GM18526 (cell line): ENCODE data around the gene EGF.

Source experiments
- POLR2A ChIP-seq: IDR thresholded peaks from 3 replicates; pipeline ENCODE4 v1.6.1; 2011; ENCODE audit not compliant: insufficient read length; ENCODE audit errors: extremely low read depth

The EGF gene

DNA sequence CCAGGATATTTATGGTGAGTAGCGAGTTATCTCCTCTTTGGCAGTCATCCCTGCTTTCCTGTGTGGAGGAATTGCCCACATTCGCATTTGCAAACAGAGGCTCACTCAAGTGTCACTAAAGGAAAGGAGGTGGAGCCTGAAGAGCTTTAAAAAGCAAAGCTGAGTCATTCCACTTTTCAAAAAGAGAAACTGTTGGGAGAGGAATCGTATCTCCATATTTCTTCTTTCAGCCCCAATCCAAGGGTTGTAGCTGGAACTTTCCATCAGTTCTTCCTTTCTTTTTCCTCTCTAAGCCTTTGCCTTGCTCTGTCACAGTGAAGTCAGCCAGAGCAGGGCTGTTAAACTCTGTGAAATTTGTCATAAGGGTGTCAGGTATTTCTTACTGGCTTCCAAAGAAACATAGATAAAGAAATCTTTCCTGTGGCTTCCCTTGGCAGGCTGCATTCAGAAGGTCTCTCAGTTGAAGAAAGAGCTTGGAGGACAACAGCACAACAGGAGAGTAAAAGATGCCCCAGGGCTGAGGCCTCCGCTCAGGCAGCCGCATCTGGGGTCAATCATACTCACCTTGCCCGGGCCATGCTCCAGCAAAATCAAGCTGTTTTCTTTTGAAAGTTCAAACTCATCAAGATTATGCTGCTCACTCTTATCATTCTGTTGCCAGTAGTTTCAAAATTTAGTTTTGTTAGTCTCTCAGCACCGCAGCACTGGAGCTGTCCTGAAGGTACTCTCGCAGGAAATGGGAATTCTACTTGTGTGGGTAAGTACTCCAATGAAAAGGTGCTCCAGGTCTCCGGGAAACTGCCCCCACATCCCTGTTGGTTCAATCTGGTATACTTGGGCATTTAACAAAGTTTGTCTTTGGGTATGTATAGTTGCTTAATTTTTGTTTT, at the start of gene EGF:
TSS of gene EGF (plus strand) at position 178 of the 890 bp plus-strand sequence. CDS start at position 631, 453 bp downstream.
- TF ChIP-seq POLR2A: no peak

DNA sequence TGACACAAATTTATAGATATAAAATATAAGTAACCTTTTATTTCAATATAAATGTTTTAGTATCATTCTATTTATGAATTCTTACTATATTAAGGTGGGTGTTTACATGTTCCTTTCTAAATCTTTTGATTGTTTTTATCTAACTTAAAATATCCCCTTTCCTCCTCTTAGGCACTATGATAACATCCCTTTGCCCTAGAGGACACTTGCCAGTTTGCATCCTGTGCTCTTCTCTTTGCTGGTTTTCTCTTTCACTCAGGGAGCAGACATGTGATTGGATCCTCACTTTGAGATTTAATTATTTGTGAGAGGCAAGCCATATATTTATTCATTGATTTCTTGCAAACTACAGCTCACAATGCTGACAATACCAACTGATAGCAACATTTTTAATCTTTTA, 48.5 kb upstream of the EGF start:
- no peak for TF ChIP-seq POLR2A

DNA sequence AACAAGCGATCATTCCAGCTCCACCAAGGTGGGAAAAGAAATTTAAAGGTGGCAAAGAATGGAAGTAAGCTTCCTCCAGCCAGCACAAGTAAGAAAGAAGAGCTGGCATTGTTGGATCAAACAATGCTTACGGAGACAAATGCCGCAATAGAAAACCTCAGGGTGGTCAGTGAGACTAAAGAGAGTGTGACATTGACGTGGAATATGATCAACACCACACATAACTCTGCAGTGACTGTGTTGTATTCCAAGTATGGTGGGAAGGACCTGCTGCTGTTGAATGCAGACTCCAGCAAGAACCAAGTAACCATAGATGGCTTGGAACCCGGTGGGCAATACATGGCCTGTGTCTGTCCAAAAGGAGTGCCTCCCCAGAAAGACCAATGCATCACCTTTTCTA, 42.6 kb upstream of the EGF start:
- TF ChIP-seq POLR2A: no peak

DNA sequence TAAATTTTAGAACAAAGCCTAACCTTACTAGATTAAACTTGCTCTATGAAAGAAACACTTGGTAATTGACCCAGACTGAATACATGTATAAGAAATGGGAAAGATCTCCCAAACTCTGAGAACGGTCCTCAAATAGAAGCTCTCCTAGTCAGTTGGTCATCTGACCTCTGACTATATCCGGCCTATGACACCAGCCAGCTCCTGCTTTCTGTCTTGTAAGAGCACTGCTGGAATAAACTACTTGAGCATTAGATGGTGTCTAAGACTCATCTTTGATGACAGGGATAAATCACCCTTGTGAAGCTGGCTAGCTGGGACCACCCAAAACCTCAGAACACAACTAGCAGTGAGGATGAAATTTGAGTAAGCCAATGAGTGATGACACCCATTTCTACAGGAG, 40.6 kb upstream of the EGF start:
- TF ChIP-seq POLR2A: no peak

DNA sequence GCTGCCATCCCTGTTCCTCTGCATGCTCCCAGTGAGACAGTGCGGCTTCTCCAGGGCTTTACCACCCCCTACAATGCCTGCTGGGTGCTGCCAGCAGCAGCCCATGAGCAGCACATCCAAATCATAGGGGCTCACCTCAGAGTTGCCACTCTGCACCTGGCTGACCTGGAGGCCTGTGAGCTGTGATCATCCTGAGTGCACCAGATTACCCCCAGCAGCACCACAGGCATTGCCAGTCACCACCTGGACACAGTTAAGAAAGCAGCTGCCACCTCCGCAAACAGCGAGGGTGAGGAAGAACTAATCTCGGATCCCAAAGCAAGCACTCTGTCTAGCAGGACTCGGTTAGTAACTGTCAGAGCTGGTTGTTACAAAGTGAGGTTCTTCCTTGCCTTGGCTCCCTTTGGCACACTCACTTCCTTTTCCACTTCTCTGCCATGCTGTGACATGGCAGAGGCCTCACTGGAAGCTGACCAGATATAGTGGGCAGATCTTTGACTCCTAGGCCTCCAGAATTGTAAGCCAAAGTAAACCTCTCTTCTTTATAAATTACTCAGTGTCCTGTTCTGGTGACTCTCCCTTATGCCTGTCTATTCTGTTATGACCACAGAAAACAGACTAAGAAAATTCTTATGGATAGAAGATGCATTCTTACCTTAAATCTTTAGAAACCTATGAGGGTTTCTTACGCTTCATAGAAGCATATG, 39.6 kb upstream of the EGF start:
- TF ChIP-seq POLR2A: no peak

DNA sequence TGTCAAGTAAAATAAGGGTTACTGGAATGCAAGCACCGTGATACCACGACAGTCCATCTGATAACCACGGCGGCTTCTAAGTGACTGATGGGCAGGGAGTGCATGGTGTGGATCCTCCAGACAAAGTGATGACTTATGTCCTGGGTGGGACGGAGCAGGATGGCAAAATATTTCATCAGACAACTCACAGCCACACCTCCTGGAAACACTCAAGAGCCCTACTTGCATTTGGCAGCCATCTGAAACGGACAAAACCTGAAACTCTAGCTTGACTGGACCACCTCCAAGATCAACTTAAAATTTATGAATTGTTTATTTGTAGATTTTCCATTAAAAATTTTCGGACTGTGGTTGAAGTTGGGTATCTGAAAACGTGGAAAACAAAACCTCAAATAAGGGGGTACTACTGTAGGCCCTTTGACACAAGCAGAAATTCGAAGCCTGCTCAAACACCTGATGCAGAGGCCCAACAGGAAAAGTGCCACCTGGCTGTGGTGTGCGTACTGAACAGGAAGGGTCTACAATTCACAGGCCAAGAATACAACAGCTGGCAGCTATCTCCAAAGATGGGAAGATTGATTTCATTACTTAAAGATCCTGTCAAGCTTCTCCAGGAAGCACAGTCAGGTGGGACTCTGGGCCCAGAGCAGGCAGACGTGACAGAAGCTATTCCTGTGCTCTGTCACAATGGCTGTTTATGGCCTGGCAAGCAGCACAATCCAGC, 38.7 kb upstream of the EGF start:
- TF ChIP-seq POLR2A: no peak

DNA sequence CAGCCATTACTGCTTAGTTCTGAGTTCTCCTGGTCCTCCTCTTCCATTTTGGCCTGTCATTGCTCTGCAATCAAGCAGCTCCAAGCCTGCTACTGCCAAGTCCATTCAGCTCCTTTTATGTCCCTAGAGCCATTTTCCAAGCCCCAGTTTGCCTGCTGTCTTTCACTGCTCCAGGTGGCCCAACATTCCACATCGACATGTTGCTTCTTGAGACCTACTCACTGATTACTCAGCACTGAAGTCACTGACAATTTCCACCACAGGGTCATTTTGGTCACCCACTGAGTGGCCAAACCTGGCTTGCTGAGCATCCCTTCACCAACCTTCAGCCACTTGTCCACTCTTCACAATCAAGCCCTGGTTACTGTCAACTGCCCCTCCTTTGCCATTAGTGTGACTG, 37.6 kb upstream of the EGF start:
- TF ChIP-seq POLR2A: no peak

DNA sequence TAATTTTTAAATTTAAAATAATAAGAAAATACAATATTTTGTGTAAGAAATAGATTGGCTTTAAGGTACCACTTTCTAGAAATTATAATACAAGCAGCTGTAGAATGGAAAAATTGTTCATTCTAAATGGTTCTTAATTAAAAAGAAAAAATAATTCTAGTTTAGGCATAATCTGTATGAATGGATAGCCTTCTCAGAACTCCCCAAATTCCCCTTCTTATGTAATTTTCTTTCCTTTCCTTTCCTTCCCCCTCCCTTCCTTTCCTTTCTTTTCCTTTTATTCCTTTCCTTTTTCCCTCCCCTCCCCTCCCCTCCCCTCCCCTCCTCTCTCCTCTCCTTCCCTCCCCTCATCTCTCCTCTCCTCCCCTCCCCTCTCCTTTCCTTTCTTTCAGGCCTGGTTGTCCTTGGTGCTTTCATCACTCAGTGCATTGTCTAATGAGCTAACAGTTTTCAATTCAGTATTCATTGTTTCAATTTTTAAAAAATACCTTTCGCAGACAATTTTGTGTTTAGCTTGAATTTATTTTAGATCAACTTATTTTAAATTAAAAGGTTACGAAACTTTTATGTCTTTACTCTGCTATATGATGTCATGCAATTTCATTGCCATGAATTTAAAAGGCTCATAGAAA, 35.9 kb upstream of the EGF start:
- TF ChIP-seq POLR2A: no peak

DNA sequence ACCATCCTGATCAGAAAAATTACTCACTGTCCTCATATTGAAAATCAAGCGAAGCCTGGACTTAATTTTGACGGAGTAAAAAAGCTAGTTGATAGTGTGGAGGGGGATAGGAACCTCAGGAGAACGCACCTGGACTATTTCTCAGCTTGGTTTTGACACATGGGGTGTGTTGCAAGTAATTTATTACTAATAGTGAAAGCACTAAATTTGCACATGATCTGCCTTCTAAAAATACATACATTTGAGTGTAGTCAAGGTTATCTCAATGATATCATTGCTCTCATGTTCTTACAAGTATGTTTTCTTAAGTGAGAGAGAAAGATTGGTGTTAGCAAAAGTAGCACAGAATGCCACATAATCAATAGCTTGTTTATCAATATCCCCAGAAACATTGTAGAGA, 35.3 kb upstream of the EGF start:
- no peak for TF ChIP-seq POLR2A

DNA sequence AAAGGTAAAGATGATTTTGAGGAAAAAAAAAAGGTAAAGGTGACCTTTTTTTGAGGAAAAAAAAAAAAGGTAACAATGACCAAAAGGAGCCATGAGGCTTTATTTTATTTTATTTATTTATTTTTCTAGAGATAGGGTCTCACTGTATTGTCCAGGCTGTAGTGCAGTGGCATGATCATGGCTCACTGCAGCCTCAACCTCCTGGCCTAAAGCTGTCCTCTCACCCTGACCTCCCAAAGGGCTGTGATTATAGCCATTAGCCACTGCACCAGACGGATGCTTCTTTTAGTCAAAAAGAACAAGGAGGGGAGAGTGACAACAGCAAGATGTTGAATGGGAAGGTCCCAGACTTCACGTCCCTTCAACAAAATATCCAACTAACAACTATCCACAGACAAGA, 34.3 kb upstream of the EGF start:
- TF ChIP-seq POLR2A: no peak

DNA sequence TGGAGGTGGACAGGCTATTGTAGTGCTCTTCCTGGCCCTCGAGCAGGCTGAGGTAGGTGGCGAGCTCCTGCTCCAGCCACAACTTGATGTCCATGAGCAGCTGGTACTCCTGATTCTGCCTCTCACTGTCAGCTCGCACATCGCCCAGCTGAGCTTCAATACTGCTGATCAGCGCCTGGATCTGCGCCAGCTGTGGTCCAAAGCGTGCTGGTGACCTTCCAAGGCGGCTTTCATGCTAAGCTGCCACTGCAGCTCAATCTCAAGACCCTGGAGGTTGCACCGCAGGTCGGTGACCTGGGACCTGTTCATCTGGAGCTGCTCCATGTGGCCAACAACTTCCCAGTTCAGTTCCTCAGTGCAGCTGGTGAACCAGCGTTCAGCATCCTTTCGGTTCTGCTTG, 33.6 kb upstream of the EGF start:
- no peak for TF ChIP-seq POLR2A

DNA sequence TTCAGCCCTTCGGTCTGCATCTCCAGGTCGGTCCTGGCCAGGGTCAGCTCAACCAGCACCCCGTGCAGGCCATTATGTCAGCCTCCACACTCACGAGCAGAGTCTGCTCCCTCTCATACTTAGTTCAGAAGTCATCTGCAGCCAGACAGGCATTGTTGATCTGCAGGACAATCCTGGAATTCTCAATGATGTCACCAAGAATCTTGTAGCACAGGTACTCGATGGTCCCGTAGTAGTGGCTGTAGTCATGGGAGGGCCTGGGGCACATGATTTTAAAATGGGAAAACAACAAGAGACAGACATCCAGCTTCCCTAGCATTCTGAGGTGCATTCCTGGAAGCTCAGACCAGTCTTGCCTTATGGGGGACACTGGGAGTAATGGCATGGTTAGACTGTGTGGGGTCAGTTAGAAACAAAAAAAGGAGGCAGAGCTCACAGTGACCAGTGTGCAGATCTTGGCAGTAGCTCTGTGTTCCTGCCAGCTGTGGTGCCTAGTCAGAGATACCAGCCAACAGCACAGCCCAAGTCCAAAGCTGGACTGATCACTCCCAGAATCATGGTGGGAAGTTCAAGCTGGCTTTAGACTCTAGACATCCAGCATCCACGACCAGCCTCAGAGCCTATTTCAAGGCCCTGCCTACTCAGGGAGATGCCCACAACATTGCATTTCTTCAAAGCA, 32.9 kb upstream of the EGF start:
- TF ChIP-seq POLR2A: no peak

DNA sequence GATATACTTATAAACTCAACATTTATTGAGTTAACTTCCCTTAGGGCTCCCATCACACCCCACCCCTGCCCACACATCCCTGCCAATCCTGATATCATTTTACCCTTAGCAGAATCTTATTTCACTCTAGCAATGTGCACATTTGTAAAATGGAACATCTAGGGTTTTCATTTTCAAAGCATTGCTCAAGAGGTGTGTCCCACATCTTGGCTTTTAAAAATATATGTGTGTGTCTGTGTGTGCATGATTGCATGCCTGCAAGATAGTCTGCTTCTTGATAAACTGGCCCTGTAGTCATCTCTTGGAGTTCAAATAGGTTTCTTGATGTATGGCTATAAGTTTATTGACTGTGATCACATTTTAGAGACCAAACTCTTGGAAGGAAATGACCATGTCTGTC, 26.4 kb upstream of the EGF start:
- no peak for TF ChIP-seq POLR2A

DNA sequence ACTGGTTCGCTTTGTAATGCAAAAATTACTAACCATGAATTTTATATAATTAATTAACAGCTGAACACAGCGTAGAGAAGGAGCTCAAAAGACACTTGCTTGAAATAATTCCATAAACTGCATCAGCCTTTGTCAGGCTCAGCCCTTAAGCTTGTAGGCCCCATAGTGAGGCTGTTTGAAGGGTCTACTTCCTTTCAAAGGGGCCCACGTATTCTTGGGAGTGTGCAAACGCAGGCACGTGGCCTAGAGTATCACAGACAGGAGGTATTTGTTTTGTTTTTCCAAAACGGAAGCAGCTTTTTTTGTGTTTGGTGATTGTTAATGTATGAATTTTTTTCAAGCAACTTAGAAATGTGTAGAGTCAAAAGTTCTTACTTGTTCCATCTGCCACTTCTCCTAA, 25.6 kb upstream of the EGF start:
- TF ChIP-seq POLR2A: no peak

DNA sequence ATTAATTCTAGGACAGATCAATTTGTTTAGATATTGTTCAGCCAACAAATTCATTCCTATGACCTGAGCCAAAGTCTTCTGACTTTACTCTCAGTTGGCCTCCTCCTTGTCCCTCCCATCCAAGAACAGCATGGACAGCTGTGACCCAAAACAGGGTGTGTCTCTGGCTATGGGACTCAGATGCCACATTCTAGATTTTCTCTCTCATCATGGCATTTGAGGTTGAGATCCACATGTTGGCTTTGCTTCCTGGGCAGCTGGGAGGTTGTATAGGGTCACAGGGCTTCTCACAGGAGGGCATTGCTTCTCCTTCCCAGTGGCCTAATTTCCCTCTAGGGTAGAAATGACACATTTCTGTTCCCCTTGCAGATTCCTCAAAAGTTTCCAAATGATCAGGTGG, 22.6 kb upstream of the EGF start:
- TF ChIP-seq POLR2A: no peak

DNA sequence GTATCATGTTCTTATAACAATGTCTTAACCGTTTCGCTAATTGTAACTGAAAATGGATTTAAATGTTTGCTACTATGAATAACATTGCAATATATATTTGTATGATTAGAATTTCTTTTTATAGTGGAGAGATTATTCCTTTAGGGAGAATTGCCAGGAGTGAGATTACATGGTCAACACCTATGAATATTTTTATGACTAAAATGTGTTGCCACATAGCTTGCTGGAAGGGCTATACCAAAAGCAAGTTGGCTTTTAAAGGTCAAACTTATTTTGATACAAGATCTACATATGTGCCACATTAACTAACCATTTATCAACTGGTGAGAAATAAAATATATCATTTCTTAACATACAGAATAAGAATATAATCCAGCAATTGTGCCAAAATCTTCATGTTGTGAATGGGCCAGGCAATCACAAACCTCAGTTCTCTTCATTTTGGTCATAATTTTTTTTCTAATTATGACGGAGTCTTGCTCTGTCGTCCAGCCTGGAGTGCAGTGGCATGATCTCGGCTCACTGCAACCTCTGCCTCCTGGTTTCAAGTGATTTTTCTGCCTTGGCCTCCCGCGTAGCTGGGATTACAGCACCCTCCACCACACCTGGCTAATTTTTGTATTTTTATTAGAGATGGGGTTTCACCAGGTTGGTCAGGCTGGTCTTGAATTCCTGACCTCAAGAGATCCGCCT, 10.0 kb upstream of the EGF start:
- TF ChIP-seq POLR2A: no peak
